Gastroesophageal sphincter (tissue), 3 donors: ENCODE data around the gene CDKAL1.

Source experiments
- CTCF ChIP-seq, 4 experiments: fragments of 200-600 bp in 2 of 4; fragments of 450-650 bp in 2 of 4; sonication (generic) in 1 of 4; IDR thresholded peaks; one replicate each; pipeline ENCODE4 v1.5.1; 2017 to 2019; ENCODE audit warnings: antibody characterized with exemption in 4 of 4, mild to moderate bottlenecking in 2 of 4, moderate library complexity in 2 of 4
- POLR2A ChIP-seq, 2 donors: fragments of 450-650 bp; IDR thresholded peaks; one replicate each; pipeline ENCODE4 v1.6.1; 2017; ENCODE audit warnings: antibody characterized with exemption in 2 of 2, mild to moderate bottlenecking in 2 of 2, moderate library complexity in 1 of 2

GRCh38 chr6:21219241-21219640 is 685.0 kb downstream of the CDKAL1 start:
- no peak for TF ChIP-seq CTCF (IDR thresholded peaks at IDR 0.05)
- no peak for TF ChIP-seq POLR2A (IDR thresholded peaks at IDR 0.05)
